GM12878 (cell line): ENCODE data around the gene ENOX1.

Experiments
- CHD2 ChIP-seq: IDR thresholded peaks from 2 replicates; pipeline ENCODE4 v1.6.1; 2011; ENCODE audit warnings: low read depth, low read length, improper control_type of control experiment, borderline replicate concordance
- IRF4 ChIP-seq: IDR thresholded peaks from 2 replicates; pipeline ENCODE4 v1.6.1; 2011; ENCODE audit warnings: low read depth, low read length
- NRF1 ChIP-seq: conservative IDR thresholded peaks from 2 replicates; pipeline ENCODE4 v1.6.1; 2011; ENCODE audit warnings: mild to moderate bottlenecking, low read depth, low read length, improper control_type of control experiment
- POLR2A ChIP-seq: IDR thresholded peaks from 2 replicates; pipeline ENCODE4 v1.6.1; 2011; ENCODE audit warnings: low read depth, mild to moderate bottlenecking, low read length
- TCF7 ChIP-seq: IDR thresholded peaks from 2 replicates; pipeline ENCODE4 v1.6.1; 2014; ENCODE audit warnings: antibody characterized with exemption, borderline replicate concordance
- ZNF384 ChIP-seq: IDR thresholded peaks from 2 replicates; pipeline ENCODE4 v1.6.1; 2012; ENCODE audit warnings: low read depth, mild to moderate bottlenecking, low read length, improper control_type of control experiment, borderline replicate concordance
- TF ChIP-seq, protein P1 (sequence below): fragments of 450-650 bp; IDR thresholded peaks from 2 replicates; pipeline ENCODE4 v1.6.1; 2017; ENCODE audit warnings: mild to moderate bottlenecking, low read depth, inconsistent platforms; ENCODE audit not compliant: poor library complexity, severe bottlenecking
- TF ChIP-seq, protein P2 (sequence below), 3 experiments: IDR thresholded peaks in 2 of 3; conservative IDR thresholded peaks in 1 of 3; 2 replicates each; pipeline ENCODE4 v1.5.1; 2011; ENCODE audit warnings: low read depth in 3 of 3, low read length in 3 of 3, mild to moderate bottlenecking in 3 of 3, control low read depth in 2 of 3, moderate library complexity in 2 of 3, inconsistent platforms in 1 of 3, mixed read lengths in 1 of 3; ENCODE audit not compliant: control insufficient read depth in 2 of 3, insufficient read depth in 1 of 3; ENCODE audit errors: extremely low read depth in 1 of 3

DNA sequence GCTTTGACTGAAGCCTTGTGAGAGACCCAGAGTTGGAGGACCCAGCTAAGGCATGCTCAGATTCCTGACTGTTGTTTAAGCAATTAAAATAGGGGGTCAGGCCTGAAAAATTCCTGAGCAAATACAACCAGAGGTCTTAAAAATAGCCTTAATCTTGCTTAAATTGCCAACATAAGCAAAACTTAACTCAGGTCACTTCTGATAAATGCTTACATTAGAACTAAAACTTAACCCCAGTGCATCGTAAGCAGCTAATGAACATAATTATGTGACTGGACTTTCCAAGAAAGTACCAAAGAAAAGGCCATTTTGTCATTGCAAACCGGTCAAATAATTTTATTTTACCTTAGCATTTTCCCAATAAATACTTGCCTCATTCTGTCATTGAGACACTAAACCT is 294.5 kb downstream of the ENOX1 start:
- TF ChIP-seq, protein P1, sequence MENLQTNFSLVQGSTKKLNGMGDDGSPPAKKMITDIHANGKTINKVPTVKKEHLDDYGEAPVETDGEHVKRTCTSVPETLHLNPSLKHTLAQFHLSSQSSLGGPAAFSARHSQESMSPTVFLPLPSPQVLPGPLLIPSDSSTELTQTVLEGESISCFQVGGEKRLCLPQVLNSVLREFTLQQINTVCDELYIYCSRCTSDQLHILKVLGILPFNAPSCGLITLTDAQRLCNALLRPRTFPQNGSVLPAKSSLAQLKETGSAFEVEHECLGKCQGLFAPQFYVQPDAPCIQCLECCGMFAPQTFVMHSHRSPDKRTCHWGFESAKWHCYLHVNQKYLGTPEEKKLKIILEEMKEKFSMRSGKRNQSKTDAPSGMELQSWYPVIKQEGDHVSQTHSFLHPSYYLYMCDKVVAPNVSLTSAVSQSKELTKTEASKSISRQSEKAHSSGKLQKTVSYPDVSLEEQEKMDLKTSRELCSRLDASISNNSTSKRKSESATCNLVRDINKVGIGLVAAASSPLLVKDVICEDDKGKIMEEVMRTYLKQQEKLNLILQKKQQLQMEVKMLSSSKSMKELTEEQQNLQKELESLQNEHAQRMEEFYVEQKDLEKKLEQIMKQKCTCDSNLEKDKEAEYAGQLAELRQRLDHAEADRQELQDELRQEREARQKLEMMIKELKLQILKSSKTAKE, result no peak
- no peak for TF ChIP-seq IRF4
- TF ChIP-seq POLR2A, result no peak
- TF ChIP-seq ZNF384, result no peak
- TF ChIP-seq, protein P2, sequence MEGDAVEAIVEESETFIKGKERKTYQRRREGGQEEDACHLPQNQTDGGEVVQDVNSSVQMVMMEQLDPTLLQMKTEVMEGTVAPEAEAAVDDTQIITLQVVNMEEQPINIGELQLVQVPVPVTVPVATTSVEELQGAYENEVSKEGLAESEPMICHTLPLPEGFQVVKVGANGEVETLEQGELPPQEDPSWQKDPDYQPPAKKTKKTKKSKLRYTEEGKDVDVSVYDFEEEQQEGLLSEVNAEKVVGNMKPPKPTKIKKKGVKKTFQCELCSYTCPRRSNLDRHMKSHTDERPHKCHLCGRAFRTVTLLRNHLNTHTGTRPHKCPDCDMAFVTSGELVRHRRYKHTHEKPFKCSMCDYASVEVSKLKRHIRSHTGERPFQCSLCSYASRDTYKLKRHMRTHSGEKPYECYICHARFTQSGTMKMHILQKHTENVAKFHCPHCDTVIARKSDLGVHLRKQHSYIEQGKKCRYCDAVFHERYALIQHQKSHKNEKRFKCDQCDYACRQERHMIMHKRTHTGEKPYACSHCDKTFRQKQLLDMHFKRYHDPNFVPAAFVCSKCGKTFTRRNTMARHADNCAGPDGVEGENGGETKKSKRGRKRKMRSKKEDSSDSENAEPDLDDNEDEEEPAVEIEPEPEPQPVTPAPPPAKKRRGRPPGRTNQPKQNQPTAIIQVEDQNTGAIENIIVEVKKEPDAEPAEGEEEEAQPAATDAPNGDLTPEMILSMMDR (IDR thresholded peaks at IDR 0.05 in 2 of 3, conservative IDR thresholded peaks at IDR 0.05 in 1 of 3; ENCODE audit: control insufficient read depth in 2 of 3, extremely low read depth in 1 of 3, insufficient read depth in 1 of 3, low read depth in 3 of 3, low read length in 3 of 3), result no peak
- TF ChIP-seq NRF1, result no peak
- TF ChIP-seq TCF7, result no peak
- TF ChIP-seq CHD2, result no peak
